TTC549 (cell line): Measurements from ENCODE around the gene CNR1.
"Not testable (repeated sequence)": the region's sequence is repeated elsewhere in the genome, so short reads cannot be mapped to it uniquely, and the experiment has no call there.

ENCODE experiments used
- FAIRE-seq: peaks from 2 replicates; lab custom pipeline; 2012; peaks lifted over from hg19 to GRCh38; lab: Jason Lieb, UNC

CNR1 gene

DNA sequence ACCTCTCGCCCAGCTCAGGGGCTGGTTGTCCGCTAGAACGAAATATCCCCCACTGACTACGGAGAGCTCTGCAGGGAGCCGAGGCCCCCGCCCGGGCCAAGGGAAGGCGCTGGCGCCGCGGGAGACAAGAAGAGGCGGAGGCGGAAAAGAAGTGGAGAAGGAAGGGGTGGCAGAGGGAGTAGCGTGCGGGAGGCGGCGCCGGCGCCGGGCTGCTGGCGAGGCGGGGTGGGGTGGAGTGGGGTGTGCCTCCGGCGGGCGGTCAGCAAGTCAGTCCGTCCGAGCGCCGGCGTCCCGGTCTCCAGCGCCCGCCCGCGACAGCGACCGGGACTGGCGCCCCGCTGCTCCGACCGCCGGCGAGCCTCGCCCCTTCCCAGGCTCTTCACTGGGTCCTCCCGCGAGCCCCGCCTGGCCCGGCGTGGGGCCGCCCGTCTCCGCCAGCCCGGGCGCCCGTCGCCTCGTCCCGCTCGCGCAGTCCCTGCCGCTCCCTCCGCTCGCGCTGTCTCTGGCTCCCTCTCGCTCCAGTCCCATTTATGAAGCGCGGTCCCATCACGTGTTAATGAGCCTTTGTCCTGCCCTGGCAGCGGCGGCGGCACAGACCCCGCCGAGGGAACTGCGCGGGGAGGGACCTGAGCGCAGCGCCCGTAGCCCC is at the start of gene CNR1:
CNR1 (minus strand) TSS at position 504 of the 649 bp plus-strand sequence. CDS start 21,073 bp downstream, outside the sequence.
- FAIRE-seq: no peak

DNA sequence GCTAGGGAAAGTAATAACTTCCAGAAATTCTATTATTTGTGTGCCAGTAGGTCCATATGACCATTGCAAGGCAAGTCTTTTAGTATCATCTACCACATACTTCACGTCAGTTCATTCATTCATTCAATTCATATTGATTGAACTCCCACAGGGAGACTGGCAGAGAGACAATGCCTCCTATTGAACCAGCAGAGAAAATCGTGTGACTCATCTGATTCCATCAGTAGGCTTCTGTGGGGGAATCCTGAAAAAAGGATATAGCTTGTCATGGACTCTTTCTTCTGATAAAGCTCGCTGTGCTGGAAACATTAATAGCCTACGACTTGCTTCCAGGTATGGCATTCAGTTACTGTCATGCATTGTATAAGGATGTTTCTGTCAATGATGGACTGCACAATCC is 45.3 kb upstream of the CNR1 start:
- FAIRE-seq: no peak

GRCh38 chr6:88209301-88209700 is 43.2 kb upstream of the CNR1 start:
- FAIRE-seq: no peak

DNA sequence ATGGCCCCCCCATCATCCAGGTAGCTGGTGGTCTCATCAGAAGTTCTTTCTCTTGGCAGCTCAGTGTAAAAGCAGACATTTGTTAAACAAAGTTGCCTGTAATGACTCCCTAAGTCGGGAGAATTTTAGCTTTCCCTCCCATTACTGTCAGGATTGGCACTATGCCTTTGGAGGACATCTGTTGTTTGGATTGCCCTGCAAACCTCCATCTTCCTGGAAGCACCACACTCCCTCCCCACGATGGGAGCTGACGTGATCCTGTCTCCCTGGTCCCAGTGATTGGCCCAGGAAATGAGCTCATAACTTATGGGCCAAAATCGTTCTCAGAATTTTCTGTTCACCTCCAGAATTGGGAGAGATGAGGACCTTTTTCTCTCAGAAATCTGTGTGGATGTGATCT is 42.6 kb upstream of the CNR1 start:
- no peak for FAIRE-seq

DNA sequence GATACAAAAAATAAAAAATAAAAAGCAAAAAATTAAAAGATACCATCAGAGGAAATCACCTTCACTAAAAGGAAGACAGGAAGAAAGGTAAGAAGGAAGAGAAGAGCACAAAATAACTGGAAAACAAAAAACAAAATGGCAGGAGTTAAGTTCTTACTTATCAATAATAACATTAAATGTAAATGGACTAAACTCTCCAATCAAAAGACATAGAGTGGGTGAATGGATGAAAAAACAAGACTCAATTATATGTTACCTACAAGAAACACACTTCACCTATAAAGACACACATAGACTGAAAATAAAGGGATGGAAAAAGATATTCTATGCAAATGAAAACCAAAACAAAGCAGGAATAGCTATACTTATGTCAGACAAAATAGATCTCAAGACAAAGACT is 35.6 kb upstream of the CNR1 start:
- FAIRE-seq: not testable (repeated sequence)

GRCh38 chr6:88184921-88185320 is 18.8 kb upstream of the CNR1 start:
- no peak for FAIRE-seq

DNA sequence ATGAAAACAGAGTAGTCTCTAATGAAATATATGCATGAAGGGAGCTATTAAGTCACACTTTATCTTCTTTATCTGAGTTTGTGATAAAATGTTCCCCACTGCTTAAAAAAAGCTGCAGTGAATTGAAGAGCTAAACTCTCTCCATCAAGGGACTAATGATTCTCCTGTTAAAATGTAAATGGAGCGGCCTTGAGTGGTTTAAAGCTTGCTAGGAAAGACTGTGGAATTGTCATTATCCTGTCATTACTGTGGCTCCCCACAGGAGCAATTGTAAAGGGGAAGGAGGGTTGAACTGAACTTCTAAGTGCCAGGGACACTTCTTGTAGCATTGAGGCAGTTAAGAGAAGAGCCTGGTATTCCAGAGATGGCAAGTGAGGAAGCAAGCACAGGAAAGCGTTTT is 17.3 kb upstream of the CNR1 start:
- FAIRE-seq: no peak

DNA sequence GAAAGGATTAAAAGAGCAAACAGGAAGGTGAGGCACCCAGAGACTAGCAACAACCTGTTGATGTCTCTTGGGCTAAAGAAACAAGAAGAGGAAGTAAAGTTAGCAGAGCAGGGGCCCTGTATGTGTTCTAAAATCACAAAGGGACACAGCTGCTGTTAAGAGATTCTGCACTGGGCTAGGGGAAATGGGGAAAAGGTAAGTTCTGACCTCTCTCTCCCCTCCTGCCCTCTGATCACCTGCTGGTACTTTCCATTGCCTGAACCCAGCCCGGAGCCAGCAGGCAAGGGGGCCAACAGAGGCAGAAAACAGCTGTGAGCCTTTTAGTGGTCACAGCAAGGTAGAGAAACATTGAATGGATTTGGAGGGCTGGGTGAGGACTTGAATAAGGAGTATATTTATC is 13.5 kb upstream of the CNR1 start:
- FAIRE-seq: no peak

- FAIRE-seq: no peak
These were observed 11.9 kb upstream of the CNR1 start for GRCh38 chr6:88177961-88178464.

DNA sequence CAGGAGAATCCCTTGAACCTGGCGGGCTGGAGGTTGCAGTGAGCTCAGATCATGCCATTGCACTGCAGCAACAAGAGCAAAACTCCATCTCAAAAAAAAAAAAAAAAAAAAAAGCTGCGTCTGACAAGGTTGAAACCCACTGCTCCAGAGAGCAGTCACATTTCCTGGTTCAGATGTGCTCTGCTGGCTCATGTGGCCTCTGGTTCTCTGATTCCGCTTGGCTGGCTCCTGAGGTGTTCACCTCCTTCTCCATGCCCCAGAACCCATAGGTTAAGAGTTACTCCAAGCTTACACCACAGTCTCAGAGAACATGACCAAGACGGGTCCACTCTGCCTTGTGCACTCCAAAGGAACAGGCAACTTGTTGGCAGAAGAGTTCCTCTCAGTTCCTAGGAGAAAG is 8.8 kb upstream of the CNR1 start:
- FAIRE-seq: no peak

DNA sequence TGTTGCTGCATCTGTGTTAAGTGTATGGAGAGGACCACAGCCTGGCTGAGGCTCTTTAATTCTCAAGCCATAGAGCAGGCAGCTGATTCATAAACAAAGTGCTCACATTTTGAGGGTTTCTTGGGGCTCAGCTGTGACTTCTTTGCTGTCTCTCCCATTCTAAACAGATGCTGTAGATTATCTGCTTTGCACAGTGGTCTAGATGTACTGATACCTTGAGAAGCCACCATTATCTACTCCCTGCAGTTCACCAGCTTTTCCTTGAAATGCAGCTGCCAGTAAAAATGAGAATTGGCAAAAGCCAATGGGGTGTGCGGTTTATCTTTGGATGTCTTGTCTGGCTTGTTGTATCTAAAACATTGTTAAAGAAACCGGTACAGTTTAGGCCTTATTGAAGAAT is 5.2 kb upstream of the CNR1 start:
- FAIRE-seq: no peak

GRCh38 chr6:88168362-88168761 is 2.2 kb upstream of the CNR1 start:
- FAIRE-seq: no peak

GRCh38 chr6:88167352-88167937 is 1.3 kb upstream of the CNR1 start:
- no peak for FAIRE-seq

GRCh38 chr6:88166493-88167351 is 575 bp upstream of the CNR1 start:
- no peak for FAIRE-seq

- FAIRE-seq: no peak
These were observed 882 bp downstream of the CNR1 start for GRCh38 chr6:88165087-88165843.

DNA sequence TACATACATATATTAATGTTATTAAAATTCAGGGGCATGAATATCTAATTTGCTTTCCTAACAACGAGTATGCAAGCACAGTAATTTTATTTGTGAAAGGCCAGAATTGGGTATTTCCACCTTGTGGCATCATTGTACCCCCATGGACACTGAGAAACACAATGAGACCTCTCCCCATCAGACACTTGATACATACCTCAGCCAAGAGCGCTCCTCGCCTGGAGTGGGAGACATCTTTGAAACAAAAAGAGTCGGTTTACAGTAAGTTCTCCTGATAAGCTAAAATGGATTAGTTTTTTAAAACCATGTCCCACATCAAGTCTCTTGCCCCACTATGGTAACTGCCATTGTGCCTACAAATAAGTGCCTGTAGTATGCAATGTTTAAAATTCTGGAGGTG is 2.1 kb downstream of the CNR1 start:
- no peak for FAIRE-seq

DNA sequence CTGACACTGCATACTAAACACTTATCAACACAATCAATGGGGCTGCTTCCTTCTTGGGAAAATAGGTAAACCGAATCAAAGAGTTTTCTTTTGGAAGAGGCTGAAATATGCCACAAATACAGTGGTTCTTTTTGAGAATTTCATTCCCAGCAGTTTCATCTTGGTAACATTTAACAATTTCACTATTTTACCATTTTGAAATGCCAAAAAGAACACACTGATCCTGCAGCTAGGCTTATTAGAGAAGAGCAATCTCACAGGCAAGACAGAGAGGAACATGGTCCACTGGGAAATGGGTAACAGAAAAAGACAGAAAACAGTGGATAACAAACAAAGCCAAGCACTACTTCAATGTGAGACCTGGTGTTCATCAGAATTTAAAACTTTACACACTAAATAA is 2.5 kb downstream of the CNR1 start:
- FAIRE-seq: no peak

DNA sequence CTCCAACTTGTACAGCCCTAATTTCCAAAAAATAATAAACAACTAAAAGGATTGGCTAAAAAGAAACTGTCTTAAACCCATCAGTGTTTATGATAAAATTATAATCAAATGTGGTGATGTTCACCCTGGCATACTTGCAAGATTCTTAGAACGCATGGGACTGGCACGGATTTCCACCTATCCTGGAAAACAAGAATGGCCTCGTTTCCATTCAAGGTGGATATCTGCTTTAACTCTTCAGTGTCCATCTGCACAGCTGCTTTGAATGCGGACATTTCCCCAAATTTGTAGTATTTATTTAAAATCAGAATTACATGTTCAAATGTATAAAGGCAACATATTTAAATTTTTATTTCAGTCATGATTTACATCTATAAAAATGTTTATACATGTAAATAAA is 4.2 kb downstream of the CNR1 start:
- no peak for FAIRE-seq

GRCh38 chr6:88157106-88157505 is 9.0 kb downstream of the CNR1 start:
- FAIRE-seq: no peak

DNA sequence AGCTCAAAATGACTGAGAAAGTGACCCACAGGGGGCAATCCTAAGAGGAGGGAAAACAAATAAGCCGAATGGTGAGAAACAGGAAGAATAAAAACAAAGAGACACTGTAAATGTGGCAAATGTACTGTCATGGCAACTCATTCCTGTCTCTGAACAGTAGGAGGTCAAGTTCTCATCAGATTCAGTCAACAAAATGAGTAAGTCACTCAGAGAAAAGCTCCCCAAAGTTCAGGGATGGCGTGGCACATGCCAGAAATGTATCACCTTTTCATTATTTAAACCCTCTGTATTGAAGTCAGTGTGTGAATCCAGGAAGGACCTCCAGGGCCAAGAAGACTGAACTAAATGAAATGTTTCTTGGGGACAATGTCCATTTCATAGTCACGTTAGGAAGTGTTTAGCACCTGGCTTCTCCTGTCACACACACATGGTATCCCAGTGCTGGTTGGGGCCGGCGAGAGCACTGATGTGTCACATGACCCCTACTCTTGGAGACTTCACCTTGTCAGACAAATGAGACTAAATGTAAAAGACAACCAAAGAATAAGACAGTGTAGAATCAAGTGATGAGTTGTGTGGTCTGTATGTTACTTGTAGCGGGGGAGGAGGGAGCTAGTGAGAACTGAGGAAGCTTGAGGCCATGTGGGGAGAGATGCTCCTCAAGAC is 20.7 kb downstream of the CNR1 start:
- FAIRE-seq: no peak

DNA sequence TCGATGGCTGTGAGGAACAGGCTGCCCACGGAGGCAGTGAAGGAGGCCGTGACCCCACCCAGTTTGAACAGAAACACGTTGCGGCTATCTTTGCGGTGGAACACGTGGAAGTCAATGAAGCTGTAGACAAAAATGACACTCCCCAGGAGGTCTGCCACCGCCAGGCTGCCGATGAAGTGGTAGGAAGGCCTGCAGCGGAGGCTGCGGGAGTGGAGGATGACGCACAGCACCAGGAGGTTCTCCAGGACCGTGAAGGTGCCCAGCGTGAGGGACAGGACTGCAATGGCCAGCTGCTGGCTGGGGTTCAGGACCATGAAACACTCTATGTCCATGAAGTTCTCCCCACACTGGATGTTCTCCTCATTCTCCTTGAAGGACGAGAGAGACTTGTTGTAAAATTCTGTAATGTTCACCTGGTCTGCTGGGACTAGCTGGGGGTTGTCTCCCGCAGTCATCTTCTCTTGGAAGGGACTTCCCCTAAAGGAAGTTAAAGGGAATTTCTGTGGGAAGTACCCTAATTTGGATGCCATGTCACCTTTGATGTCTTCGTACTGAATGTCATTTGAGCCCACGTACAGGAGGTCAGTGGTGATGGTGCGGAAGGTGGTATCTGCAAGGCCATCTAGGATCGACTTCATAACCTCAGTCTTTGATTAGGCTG is 21.4 kb downstream of the CNR1 start:
- no peak for FAIRE-seq
